Fibroblast of pulmonary artery (primary cell): ENCODE measurements around the gene PIAS3.

Experiments used
- DNase-seq: peaks from one replicate; pipeline ENCODE4 v3.0.0-alpha.2; 2010; ENCODE audit warnings: low read depth
- H3K4me3 ChIP-seq: replicated peaks from 2 replicates; pipeline ENCODE4 v1.5.1; 2011; ENCODE audit warnings: low read depth, mild to moderate bottlenecking, control low read depth, low read length, moderate library complexity
- TF ChIP-seq, protein P1 (sequence below): IDR thresholded peaks from 2 replicates; pipeline ENCODE4 v1.5.1; 2011; ENCODE audit warnings: mild to moderate bottlenecking, control low read depth, low read length, inconsistent platforms; ENCODE audit errors: missing control alignments

Gene PIAS3

GRCh38 chr1:145887631-145888030 lies 28.8 kb upstream of the PIAS3 start:
- TF ChIP-seq, protein P1, sequence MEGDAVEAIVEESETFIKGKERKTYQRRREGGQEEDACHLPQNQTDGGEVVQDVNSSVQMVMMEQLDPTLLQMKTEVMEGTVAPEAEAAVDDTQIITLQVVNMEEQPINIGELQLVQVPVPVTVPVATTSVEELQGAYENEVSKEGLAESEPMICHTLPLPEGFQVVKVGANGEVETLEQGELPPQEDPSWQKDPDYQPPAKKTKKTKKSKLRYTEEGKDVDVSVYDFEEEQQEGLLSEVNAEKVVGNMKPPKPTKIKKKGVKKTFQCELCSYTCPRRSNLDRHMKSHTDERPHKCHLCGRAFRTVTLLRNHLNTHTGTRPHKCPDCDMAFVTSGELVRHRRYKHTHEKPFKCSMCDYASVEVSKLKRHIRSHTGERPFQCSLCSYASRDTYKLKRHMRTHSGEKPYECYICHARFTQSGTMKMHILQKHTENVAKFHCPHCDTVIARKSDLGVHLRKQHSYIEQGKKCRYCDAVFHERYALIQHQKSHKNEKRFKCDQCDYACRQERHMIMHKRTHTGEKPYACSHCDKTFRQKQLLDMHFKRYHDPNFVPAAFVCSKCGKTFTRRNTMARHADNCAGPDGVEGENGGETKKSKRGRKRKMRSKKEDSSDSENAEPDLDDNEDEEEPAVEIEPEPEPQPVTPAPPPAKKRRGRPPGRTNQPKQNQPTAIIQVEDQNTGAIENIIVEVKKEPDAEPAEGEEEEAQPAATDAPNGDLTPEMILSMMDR = no peak
- H3K4me3 ChIP-seq = no peak overlapping the region
- DNase-seq = no peak

- TF ChIP-seq, protein P1 = no peak
- no peak for DNase-seq
Observed at GRCh38 chr1:145886816-145887215, 27.9 kb upstream of the PIAS3 start.

DNA sequence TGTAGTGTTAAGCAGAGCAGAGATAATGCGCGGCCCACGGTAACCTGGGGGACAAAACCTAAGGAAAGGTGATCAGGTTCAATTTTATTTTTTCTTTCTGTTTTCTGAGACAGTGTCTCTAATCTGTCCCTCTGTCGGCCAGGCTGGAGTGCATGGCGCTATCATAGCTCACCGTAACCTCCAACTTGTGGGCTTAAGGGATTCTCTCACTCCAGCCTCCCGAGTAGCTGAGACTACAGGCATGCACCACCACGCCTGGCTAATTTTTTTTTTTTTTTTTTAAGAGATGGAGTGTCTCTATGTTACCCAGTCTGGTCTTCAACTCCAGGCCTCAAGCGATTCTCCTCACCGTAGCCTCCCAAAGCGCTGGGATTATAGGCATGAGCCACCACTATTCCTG lies 27.5 kb upstream of the PIAS3 start:
- no peak for DNase-seq
- peak overlapping the region; percentile 70 for H3K4me3 ChIP-seq
- TF ChIP-seq, protein P1 = no peak

More at GRCh38 chr1:145886816-145887215, 27.9 kb upstream of the PIAS3 start:
- no peak overlapping the region for H3K4me3 ChIP-seq

GRCh38 chr1:145885738-145886287 lies 26.9 kb upstream of the PIAS3 start, which contains the start of gene ANKRD35:
ANKRD35 (minus strand) TSS chr1:145885866; CDS start chr1:145885758, 108 bp downstream.
- TF ChIP-seq, protein P1 = no peak
- DNase-seq = peak; percentile 67

GRCh38 chr1:145884675-145885074 lies 25.8 kb upstream of the PIAS3 start:
- TF ChIP-seq, protein P1 = no peak
- peak overlapping the region; percentile 70 for H3K4me3 ChIP-seq
- peak; percentile 58 for DNase-seq

More at GRCh38 chr1:145885738-145886287, 26.9 kb upstream of the PIAS3 start, which contains the start of gene ANKRD35:
- peak within 1 kb of the TSS; percentile 70 for H3K4me3 ChIP-seq

- no peak for DNase-seq
- no peak overlapping the region for H3K4me3 ChIP-seq
- TF ChIP-seq, protein P1 = no peak
Observed at GRCh38 chr1:145879775-145880174, 20.9 kb upstream of the PIAS3 start.

DNA sequence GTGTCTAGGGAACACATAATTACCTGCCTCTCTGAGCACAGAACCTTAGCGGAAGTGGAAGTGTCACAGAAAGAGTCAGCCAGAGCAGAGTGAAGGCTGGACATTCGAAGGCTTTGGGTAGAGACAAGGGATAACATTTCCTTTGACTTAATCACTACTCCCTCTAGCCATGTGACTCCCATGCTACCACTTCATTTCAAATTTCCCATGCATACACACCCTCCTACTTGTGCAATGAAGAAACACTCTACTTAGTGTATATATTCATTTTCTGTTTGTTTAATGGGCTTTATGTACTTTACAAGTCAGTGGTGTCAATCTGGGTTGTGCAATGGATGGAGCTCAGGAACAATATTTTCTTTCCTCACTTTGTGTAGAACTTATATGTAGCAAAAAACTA lies 19.8 kb upstream of the PIAS3 start:
- TF ChIP-seq, protein P1 = no peak
- H3K4me3 ChIP-seq = no peak overlapping the region
- DNase-seq = peak; percentile 35
